HAP-1 (cell line): ENCODE data around the gene DOCK6.
"Not testable (repeated sequence)": the region's sequence is repeated elsewhere in the genome, so short reads cannot be mapped to it uniquely, and the experiment has no call there.

ENCODE experiments used
- DNase-seq, 2 experiments: peaks; one replicate each; pipeline ENCODE4 v3.0.0-alpha.2; 2016 to 2020; ENCODE audit warnings: low spot score in 2 of 2
- H3K27me3 ChIP-seq: fragments of 250-450 bp; sonication (Bioruptor Pico); 2 replicates; pipeline ENCODE4 v1.5.1; 2020; ENCODE audit warnings: low read depth, mild to moderate bottlenecking, moderate library complexity
- H3K36me3 ChIP-seq: fragments of 250-450 bp; sonication (Bioruptor Pico); replicated peaks from 2 replicates; pipeline ENCODE4 v1.5.1; 2020; ENCODE audit warnings: mild to moderate bottlenecking
- H3K4me1 ChIP-seq: fragments of 250-450 bp; sonication (Bioruptor Pico); 2 replicates; pipeline ENCODE4 v1.5.1; 2020; ENCODE audit warnings: mild to moderate bottlenecking
- H3K4me3 ChIP-seq: fragments of 250-450 bp; sonication (Bioruptor Pico); 2 replicates; pipeline ENCODE4 v1.5.1; 2020; ENCODE audit warnings: mild to moderate bottlenecking, moderate library complexity
- H3K9me3 ChIP-seq: fragments of 250-450 bp; sonication (Bioruptor Pico); 2 replicates; pipeline ENCODE4 v1.5.1; 2020; ENCODE audit warnings: mild to moderate bottlenecking, moderate library complexity
- in situ Hi-C: fragments of 300-500 bp; cut with MboI; formaldehyde crosslinking; loops from 3 replicates; pipeline ENCODE4 v1.14.3; 2020; ENCODE audit warnings: low sequenced_read_pairs, inconsistent platforms, mixed read lengths

The DOCK6 gene

GRCh38 chr19:11187441-11187840 is 74.9 kb downstream of the DOCK6 start:
- H3K4me3 ChIP-seq, result no peak overlapping the region
- H3K9me3 ChIP-seq, result peaks cover 4% of the 10 kb centered on the region; the same call in 1 of the 2 replicates
- in situ Hi-C loops, result no loop called here
- H3K27me3 ChIP-seq, result no peaks in the 10 kb centered on the region
- DNase-seq, result no peak
- H3K4me1 ChIP-seq, result no peaks in the 10 kb centered on the region
- H3K36me3 ChIP-seq, result 0 out of 2 replicates have a peak, but pooled peaks cover 7% of the 10 kb centered on the region

GRCh38 chr19:11182994-11183393 is 79.3 kb downstream of the DOCK6 start:
- in situ Hi-C loops, result no loop called here

GRCh38 chr19:11181488-11181887 is 80.8 kb downstream of the DOCK6 start:
- H3K4me3 ChIP-seq, result no peak overlapping the region
- no peaks in the 10 kb centered on the region for H3K27me3 ChIP-seq
- no peaks in the 10 kb centered on the region for H3K36me3 ChIP-seq
- H3K4me1 ChIP-seq, result no peaks in the 10 kb centered on the region
- no peak for DNase-seq
- peaks cover 4% of the 10 kb centered on the region; the same call in 1 of the 2 replicates for H3K9me3 ChIP-seq
- in situ Hi-C loops, result no loop called here

More at GRCh38 chr19:11182994-11183393, 79.3 kb downstream of the DOCK6 start:
- DNase-seq, result no peak
- no peaks in the 10 kb centered on the region for H3K4me1 ChIP-seq
- H3K27me3 ChIP-seq, result no peaks in the 10 kb centered on the region
- no peaks in the 10 kb centered on the region for H3K36me3 ChIP-seq
- H3K4me3 ChIP-seq, result no peak overlapping the region
- peaks cover 4% of the 10 kb centered on the region; the same call in 1 of the 2 replicates for H3K9me3 ChIP-seq

GRCh38 chr19:11180975-11181374 is 81.3 kb downstream of the DOCK6 start:
- not testable (repeated sequence) for H3K36me3 ChIP-seq

GRCh38 chr19:11180346-11180745 is 82.0 kb downstream of the DOCK6 start:
- H3K4me3 ChIP-seq, result no peak overlapping the region
- H3K36me3 ChIP-seq, result 0 out of 2 replicates have a peak, but pooled peaks cover 2% of the 10 kb centered on the region
- no peaks in the 10 kb centered on the region for H3K4me1 ChIP-seq
- H3K9me3 ChIP-seq, result peaks cover 4% of the 10 kb centered on the region; the same call in 1 of the 2 replicates
- no peaks in the 10 kb centered on the region for H3K27me3 ChIP-seq
- in situ Hi-C loops, result no loop called here
- no peak for DNase-seq

More at GRCh38 chr19:11180975-11181374, 81.3 kb downstream of the DOCK6 start:
- H3K27me3 ChIP-seq, H3K4me3 ChIP-seq, H3K9me3 ChIP-seq, in situ Hi-C loops, DNase-seq, H3K4me1 ChIP-seq: not testable (repeated sequence)

GRCh38 chr19:11179716-11180297 is 82.5 kb downstream of the DOCK6 start:
- H3K9me3 ChIP-seq, result peaks cover 4% of the 10 kb centered on the region; the same call in 1 of the 2 replicates
- no peaks in the 10 kb centered on the region for H3K4me1 ChIP-seq
- in situ Hi-C loops, result no loop called here
- no peak overlapping the region for H3K4me3 ChIP-seq
- 0 out of 2 replicates have a peak, but pooled peaks cover 2% of the 10 kb centered on the region for H3K36me3 ChIP-seq
- H3K27me3 ChIP-seq, result no peaks in the 10 kb centered on the region
- no peak for DNase-seq

GRCh38 chr19:11179145-11179465 is 83.2 kb downstream of the DOCK6 start:
- H3K9me3 ChIP-seq, H3K27me3 ChIP-seq, H3K4me1 ChIP-seq, H3K36me3 ChIP-seq, DNase-seq, H3K4me3 ChIP-seq, in situ Hi-C loops: not testable (repeated sequence)

- no peaks in the 10 kb centered on the region for H3K4me1 ChIP-seq
- in situ Hi-C loops, result no loop called here
- no peak overlapping the region for H3K4me3 ChIP-seq
- no peaks in the 10 kb centered on the region for H3K27me3 ChIP-seq
- peaks cover 6% of the 10 kb centered on the region; the same call in 1 of the 2 replicates for H3K36me3 ChIP-seq
- DNase-seq, result no peak
- H3K9me3 ChIP-seq, result no peaks in the 10 kb centered on the region
These were observed 84.7 kb downstream of the DOCK6 start for GRCh38 chr19:11177592-11177991.

- H3K27me3 ChIP-seq, result no peaks in the 10 kb centered on the region
- no peaks in the 10 kb centered on the region for H3K4me1 ChIP-seq
- H3K36me3 ChIP-seq, result peaks cover 6% of the 10 kb centered on the region; the same call in 1 of the 2 replicates
- no peaks in the 10 kb centered on the region for H3K9me3 ChIP-seq
- in situ Hi-C loops, result no loop called here
- no peak for DNase-seq
- no peak overlapping the region for H3K4me3 ChIP-seq
These were observed 85.7 kb downstream of the DOCK6 start for GRCh38 chr19:11176466-11177193.

- Histone ChIP-seq H3K9me3 (no peaks in the 10 kb centered on the region), H3K4me1 (no peaks in the 10 kb centered on the region), H3K27me3 (no peaks in the 10 kb centered on the region), H3K36me3 (peaks cover 6% of the 10 kb centered on the region), H3K4me3 (no peak overlapping the region)
- in situ Hi-C loops, result no loop called here
- DNase-seq, result no peak
These were observed 86.4 kb downstream of the DOCK6 start for GRCh38 chr19:11175920-11176319.

GRCh38 chr19:11174336-11174735 is 88.0 kb downstream of the DOCK6 start:
- H3K9me3 ChIP-seq, result no peaks in the 10 kb centered on the region
- no peak overlapping the region for H3K4me3 ChIP-seq
- no peaks in the 10 kb centered on the region for H3K4me1 ChIP-seq
- DNase-seq, result no peak
- peaks cover 6% of the 10 kb centered on the region for H3K36me3 ChIP-seq
- in situ Hi-C loops, result no loop called here
- no peaks in the 10 kb centered on the region for H3K27me3 ChIP-seq

- no peak for DNase-seq
- H3K27me3 ChIP-seq, result no peaks in the 10 kb centered on the region
- in situ Hi-C loops, result no loop called here
- H3K9me3 ChIP-seq, result no peaks in the 10 kb centered on the region
- H3K4me1 ChIP-seq, result no peaks in the 10 kb centered on the region
- no peak overlapping the region for H3K4me3 ChIP-seq
- H3K36me3 ChIP-seq, result peaks cover 6% of the 10 kb centered on the region
These were observed 88.7 kb downstream of the DOCK6 start for GRCh38 chr19:11173516-11174155.

- in situ Hi-C loops, result no loop called here
- H3K36me3 ChIP-seq, result peaks cover 6% of the 10 kb centered on the region
- no peaks in the 10 kb centered on the region for H3K4me1 ChIP-seq
- H3K9me3 ChIP-seq, result no peaks in the 10 kb centered on the region
- no peak overlapping the region for H3K4me3 ChIP-seq
- DNase-seq, result no peak
- no peaks in the 10 kb centered on the region for H3K27me3 ChIP-seq
These were observed 89.7 kb downstream of the DOCK6 start for GRCh38 chr19:11172576-11172975.

GRCh38 chr19:11171144-11171543 is 91.2 kb downstream of the DOCK6 start:
- in situ Hi-C loops, result no loop called here
- Histone ChIP-seq H3K27me3 (no peaks in the 10 kb centered on the region), H3K9me3 (no peaks in the 10 kb centered on the region), H3K4me3 (no peak overlapping the region), H3K36me3 (peaks cover 3% of the 10 kb centered on the region), H3K4me1 (no peaks in the 10 kb centered on the region)
- DNase-seq, result no peak
